Fibroblast of lung (primary cell): ENCODE measurements around the gene CAMSAP2.

Experiments
- CTCF ChIP-seq, 2 donors: IDR thresholded peaks in 1 of 2; conservative IDR thresholded peaks in 1 of 2; 1 replicate in 1 of 2; 2 replicates in 1 of 2; pipeline ENCODE4 v1.5.1; 2011 to 2012; ENCODE audit warnings: low read length in 2 of 2, control low read depth in 1 of 2, inconsistent platforms in 1 of 2, low read depth in 1 of 2, mild to moderate bottlenecking in 1 of 2
- EZH2 ChIP-seq: IDR thresholded peaks from 2 replicates; pipeline ENCODE4 v1.5.1; 2012; ENCODE audit warnings: low read length, control low read depth, mild to moderate bottlenecking; ENCODE audit errors: missing control alignments

GRCh38 chr1:200887036-200887435, 148.3 kb downstream of the CAMSAP2 start:
- TF ChIP-seq CTCF (conservative IDR thresholded peaks at IDR 0.05 in 1 of 2, IDR thresholded peaks at IDR 0.05 in 1 of 2; ENCODE audit: low read depth in 1 of 2, low read length in 2 of 2): no peak
- TF ChIP-seq EZH2: no peak
